Left ventricle myocardium superior (tissue), 1 donor: Measurements from ENCODE around the gene ALG3. TPM values are rescaled to one million over a fixed set of nuclear protein-coding genes. Genes with fewer than 3 reads are reported as not detected.
A peak's percentile ranks its signal among the peaks of the same experiment; 100 is the strongest.

Experiments
- ATAC-seq: fragments of 200-7000 bp; cut with Tn5 transposase; one replicate; pipeline ENCODE4 v1.9.1; 2020; ENCODE audit warnings: mild to moderate bottlenecking, moderate library complexity
- DNase-seq: peaks from one replicate; pipeline ENCODE4 v3.0.0-alpha.2; 2020
- intact Hi-C: fragments of 100-400 bp; cut with micrococcal nuclease; formaldehyde crosslinking; loops from one replicate; pipeline ENCODE4 v1.11.0; 2022
- microRNA-seq: library from miRNA; unstranded; fragments of <30 nt; microRNA quantifications from one replicate; pipeline ENCODE4 v1.2.0, GENCODE V29; 2020; ENCODE audit warnings: borderline number of aligned reads
- total RNA-seq: library from RNA; stranded (reverse); fragmentation: NEBNext Ultra II Directional; extraction: Animal tissue kit (Norgen Biotek cat#: 25700); gene quantifications from one replicate; pipeline ENCODE4 v1.2.1, GENCODE V29; 2021
- donor health status: DM: no; HTN: yes; CAD: no; lungs with severe emphysema.

Gene ALG3
- total RNA-seq, 1 donor from 2014 or later = 18.5 TPM

- ATAC-seq = no peak
- no peak for DNase-seq
- intact Hi-C loops = no loop called here
Observed at GRCh38 chr3:184211297-184211696, 37.5 kb downstream of the ALG3 start.

DNA sequence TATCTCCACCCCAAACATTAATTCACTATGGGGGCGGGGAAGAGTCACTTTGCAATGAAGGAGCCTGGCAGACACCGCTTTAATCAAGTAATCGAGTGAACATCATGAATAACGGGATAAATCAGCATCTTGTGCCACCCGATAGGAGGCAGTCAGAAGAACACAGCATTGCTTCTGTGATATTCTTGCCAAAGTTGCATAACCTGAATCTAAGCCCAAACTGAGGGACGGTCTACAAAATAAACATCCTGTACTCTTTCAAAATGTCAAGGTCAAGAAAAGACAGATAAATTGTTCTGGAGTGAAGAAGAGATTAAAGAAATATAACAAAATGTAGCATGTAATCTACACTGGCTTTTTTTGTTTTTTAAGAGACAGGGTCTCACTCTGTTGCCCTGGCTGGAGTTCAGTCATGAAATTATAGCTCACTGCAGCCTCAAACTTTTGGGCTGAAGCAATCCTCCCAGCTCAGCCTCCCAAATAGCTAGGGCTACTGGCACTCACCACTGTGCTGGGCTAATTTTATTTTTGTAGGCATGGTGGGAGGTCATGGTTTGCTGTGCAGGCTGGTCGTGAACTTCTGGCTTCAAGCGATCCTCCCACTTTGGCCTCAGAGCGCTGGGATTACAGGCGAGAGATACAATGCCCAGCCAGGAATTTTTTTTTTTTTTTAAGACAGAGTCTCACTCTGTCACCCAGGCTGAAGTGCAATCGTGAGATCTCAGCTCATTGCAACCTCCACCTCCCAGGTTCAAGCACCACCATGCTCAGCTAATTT is 39.4 kb downstream of the ALG3 start:
- intact Hi-C loops = no loop called here
- DNase-seq = no peak
- ATAC-seq = peak; percentile 41

DNA sequence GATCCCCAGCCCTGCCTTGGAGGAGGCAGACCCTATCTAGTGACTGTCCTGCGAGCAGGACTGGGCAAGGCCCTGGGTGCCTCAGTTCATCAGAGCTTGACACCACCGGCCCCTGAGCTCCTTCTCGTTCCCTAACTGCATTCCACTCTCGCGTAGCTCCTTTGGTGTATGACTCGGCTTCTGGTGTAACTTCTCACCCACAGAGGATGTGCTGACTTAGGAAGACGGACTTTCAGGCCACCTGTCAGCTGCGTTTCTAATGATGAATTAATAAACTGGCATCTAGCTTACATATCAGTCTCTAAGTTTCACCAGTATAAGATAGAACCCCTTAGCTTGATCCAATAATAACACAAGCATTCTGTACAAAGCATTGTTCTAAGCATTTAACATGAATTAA is 45.2 kb downstream of the ALG3 start:
- intact Hi-C loops = no loop called here
- no peak for DNase-seq
- ATAC-seq = no peak

- DNase-seq (no peak), ATAC-seq (no peak)
- intact Hi-C loops = no loop called here
Observed at GRCh38 chr3:184200825-184201224, 47.9 kb downstream of the ALG3 start.

DNA sequence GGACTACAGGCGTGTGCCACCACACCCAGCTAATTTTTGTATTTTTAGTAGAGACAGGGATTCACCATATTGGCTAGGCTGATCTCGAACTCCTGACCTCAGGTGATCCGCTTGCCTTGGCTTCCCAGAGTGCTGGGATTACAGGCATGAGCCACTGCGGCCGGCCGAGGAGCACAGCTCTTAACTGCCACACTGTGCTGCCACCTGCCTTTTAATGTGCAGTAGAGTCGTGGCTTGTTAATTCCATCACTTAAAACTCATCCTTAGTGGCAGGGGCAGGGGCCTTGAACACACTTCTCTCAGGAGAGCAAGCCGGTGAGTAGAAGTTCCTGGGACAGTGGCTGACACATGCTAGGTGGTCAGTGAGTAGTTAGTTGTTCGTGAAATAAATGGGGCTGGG is 50.3 kb downstream of the ALG3 start:
- ATAC-seq (no peak), DNase-seq (no peak)
- intact Hi-C loops = no loop called here

- intact Hi-C loops = no loop called here
- no peak for ATAC-seq
- no peak for DNase-seq
Observed at GRCh38 chr3:184196536-184196935, 52.2 kb downstream of the ALG3 start.

DNA sequence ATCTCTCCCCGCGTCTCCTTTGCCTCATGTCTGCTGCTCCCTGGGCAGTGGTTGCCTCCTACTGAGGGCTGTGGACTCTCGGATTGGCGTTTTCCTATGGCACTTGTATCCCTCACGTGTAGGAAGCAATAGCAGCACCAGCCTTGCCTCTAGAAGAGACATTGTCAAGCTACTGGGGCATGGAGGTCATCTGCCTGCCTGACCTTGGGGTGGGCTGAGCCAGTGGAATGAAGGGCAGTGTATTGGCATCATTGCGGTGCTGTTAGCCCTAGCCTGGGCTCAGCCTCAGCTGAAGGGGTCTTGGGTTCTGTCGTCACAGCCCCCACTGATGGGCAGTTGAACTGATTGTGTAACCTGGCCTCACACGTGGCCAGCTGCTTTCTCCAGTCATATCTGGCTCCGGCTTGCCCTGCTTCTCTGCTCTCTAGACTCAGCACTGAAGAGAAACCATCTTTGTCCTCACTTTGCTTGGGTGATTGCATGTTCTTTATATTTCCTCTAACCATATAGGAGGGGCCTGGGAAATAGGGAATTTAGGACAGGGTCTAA is 54.7 kb downstream of the ALG3 start:
- ATAC-seq = no peak
- intact Hi-C loops = no loop called here
- no peak for DNase-seq

- intact Hi-C loops = no loop called here
- no peak for DNase-seq
- no peak for ATAC-seq
Observed at GRCh38 chr3:184192889-184193288, 55.9 kb downstream of the ALG3 start.

Small RNAs within 50 kb of the gene (microRNA-seq; reads per million reads assigned to microRNA genes)
- gene MIR1224 = not detected

Other genes with a start within 250 kb of the ALG3 start
- 44.1 TPM for gene ABCC5, start 231.1 kb downstream of the ALG3 start, total RNA-seq
- gene HTR3D, start 217.2 kb downstream of the ALG3 start, total RNA-seq = not detected
- gene HTR3C, start 195.9 kb downstream of the ALG3 start, total RNA-seq = not detected
- gene HTR3E, start 151.9 kb downstream of the ALG3 start, total RNA-seq = not detected
- 33.1 TPM for gene EIF2B5, start 113.6 kb downstream of the ALG3 start, total RNA-seq
- 76.8 TPM for gene DVL3, start 93.6 kb downstream of the ALG3 start, total RNA-seq
- gene AP2M1, start 74.1 kb downstream of the ALG3 start, total RNA-seq = 318 TPM
- gene ABCF3, start 62.8 kb downstream of the ALG3 start, total RNA-seq = 75.6 TPM
- not detected for gene VWA5B2, start 19.4 kb downstream of the ALG3 start, total RNA-seq
- gene EEF1AKMT4, start 710 bp upstream of the ALG3 start, total RNA-seq = 1.6 TPM
- not detected for gene CAMK2N2, start 12.6 kb upstream of the ALG3 start, total RNA-seq
- gene ECE2, start 27.1 kb upstream of the ALG3 start, total RNA-seq = not detected
- 242 TPM for gene PSMD2, start 50.3 kb upstream of the ALG3 start, total RNA-seq
- 250 TPM for gene EIF4G1, start 65.6 kb upstream of the ALG3 start, total RNA-seq
- 41.0 TPM for gene FAM131A, start 88.6 kb upstream of the ALG3 start, total RNA-seq
- 3.6 TPM for gene CLCN2, start 112.6 kb upstream of the ALG3 start, total RNA-seq
- 26.0 TPM for gene POLR2H, start 112.7 kb upstream of the ALG3 start, total RNA-seq
- 0.37 TPM for gene THPO, start 129.2 kb upstream of the ALG3 start, total RNA-seq
- gene CHRD, start 131.1 kb upstream of the ALG3 start, total RNA-seq = 4.6 TPM